ENCODE results near the gene KRT37.
"Not testable (repeated sequence)": the region's sequence is repeated elsewhere in the genome, so short reads cannot be mapped to it uniquely, and the experiment has no call there.

KRT37 gene

DNA sequence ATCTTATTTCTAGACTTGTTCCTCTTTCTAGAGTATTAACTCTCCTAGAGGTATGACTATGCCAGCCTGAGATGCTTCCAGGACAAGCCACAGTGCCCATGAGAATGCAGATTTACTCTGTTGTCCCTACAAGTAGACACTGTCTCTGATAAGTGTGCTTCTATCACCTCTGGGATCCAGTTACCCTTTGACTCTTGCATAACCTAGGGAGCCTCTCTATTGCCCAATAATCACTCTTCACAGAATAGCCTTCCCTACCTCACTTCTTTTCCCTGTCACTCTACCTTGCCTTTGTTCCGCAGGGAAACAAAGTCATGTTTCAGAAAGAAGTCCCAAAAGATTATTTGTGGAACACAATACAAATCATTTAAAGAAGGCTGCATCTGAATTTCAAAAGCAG is 40.7 kb downstream of the KRT37 start:
- no peak for DNase-seq (ENCODE audit: low read depth)
- no peak overlapping the region for H3K4me3 ChIP-seq (ENCODE audit: control insufficient read depth, low read depth, low read length)
- TF ChIP-seq, protein P1, sequence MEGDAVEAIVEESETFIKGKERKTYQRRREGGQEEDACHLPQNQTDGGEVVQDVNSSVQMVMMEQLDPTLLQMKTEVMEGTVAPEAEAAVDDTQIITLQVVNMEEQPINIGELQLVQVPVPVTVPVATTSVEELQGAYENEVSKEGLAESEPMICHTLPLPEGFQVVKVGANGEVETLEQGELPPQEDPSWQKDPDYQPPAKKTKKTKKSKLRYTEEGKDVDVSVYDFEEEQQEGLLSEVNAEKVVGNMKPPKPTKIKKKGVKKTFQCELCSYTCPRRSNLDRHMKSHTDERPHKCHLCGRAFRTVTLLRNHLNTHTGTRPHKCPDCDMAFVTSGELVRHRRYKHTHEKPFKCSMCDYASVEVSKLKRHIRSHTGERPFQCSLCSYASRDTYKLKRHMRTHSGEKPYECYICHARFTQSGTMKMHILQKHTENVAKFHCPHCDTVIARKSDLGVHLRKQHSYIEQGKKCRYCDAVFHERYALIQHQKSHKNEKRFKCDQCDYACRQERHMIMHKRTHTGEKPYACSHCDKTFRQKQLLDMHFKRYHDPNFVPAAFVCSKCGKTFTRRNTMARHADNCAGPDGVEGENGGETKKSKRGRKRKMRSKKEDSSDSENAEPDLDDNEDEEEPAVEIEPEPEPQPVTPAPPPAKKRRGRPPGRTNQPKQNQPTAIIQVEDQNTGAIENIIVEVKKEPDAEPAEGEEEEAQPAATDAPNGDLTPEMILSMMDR (conservative IDR thresholded peaks at IDR 0.05; ENCODE audit: control insufficient read depth, insufficient read depth, low read depth, low read length): no peak

DNA sequence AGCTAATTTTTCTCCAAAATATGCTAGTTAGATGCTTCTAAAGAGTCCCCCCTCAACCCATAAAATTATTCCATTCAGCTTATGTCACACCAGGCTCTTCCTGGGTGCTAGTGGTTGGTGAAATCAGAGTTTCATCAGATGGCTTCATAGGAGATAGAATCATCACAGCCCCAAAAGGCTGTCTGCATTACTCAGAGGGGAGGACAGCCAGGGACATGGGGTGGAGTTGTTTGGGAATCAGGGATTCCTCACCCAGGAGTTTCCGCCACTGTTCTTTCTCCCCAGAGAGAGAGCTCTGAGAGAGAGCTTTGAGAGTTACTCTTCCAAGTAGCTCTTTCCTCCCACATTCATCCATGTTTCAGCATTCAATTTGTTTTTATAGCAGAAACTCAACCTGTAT is 42.0 kb downstream of the KRT37 start:
- TF ChIP-seq, protein P1 (conservative IDR thresholded peaks at IDR 0.05; ENCODE audit: control insufficient read depth, insufficient read depth, low read depth, low read length): no peak
- no peak overlapping the region for H3K4me3 ChIP-seq (ENCODE audit: control insufficient read depth, low read depth, low read length)
- peak; percentile 68 for DNase-seq (ENCODE audit: low read depth)

DNA sequence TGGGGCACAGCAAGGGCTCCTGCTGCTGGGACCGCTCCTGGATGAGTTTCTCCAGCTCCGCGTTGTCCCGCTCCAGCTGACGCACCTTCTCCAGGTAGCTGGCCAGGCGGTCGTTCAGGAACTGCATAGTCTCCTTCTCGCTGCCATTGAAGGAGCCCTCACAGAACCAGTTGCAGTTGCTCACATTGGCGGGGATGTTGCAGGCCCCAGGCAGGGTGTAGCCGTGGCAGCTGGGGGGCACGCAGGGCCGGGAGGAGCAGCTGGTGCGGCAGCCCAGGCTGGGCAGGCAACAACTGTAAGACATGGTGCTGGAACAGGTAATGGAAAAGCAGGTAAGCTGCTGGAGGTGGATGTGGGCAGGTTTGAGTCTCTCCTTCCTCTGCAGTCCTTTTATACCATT is 42.4 kb downstream of the KRT37 start, which contains the start of gene KRT34:
KRT34 (minus strand) TSS at position 364 of the 400 bp plus-strand sequence; CDS start at position 304, 60 bp downstream.
- H3K4me3 ChIP-seq (ENCODE audit: control insufficient read depth, low read depth, low read length); DNase-seq (ENCODE audit: low read depth): not testable (repeated sequence)

GRCh38 chr17:41380091-41380490 is 44.3 kb downstream of the KRT37 start:
- DNase-seq (ENCODE audit: low read depth): peak; percentile 82
- not testable (repeated sequence) for H3K4me3 ChIP-seq (ENCODE audit: control insufficient read depth, low read depth, low read length)

GRCh38 chr17:41377546-41377945 is 46.8 kb downstream of the KRT37 start:
- TF ChIP-seq, protein P1 (conservative IDR thresholded peaks at IDR 0.05; ENCODE audit: control insufficient read depth, insufficient read depth, low read depth, low read length): no peak
- H3K4me3 ChIP-seq (ENCODE audit: control insufficient read depth, low read depth, low read length): no peak overlapping the region
- DNase-seq (ENCODE audit: low read depth): peak; percentile 18

Measured in fibroblast of mammary gland (primary cell).